KBM-7 (cell line): Measurements from ENCODE around the gene STK4.

Experiments used
- DNase-seq: peaks from one replicate; pipeline ENCODE4 v3.0.0-alpha.2; 2015
- in situ Hi-C: fragments of 300-500 bp; cut with MboI; formaldehyde crosslinking; loops from 2 replicates; pipeline ENCODE4 v1.14.3; 2020; ENCODE audit warnings: low sequenced_read_pairs, low pct_unique_long_range_greater_than_20kb, mixed read lengths

The STK4 gene

DNA sequence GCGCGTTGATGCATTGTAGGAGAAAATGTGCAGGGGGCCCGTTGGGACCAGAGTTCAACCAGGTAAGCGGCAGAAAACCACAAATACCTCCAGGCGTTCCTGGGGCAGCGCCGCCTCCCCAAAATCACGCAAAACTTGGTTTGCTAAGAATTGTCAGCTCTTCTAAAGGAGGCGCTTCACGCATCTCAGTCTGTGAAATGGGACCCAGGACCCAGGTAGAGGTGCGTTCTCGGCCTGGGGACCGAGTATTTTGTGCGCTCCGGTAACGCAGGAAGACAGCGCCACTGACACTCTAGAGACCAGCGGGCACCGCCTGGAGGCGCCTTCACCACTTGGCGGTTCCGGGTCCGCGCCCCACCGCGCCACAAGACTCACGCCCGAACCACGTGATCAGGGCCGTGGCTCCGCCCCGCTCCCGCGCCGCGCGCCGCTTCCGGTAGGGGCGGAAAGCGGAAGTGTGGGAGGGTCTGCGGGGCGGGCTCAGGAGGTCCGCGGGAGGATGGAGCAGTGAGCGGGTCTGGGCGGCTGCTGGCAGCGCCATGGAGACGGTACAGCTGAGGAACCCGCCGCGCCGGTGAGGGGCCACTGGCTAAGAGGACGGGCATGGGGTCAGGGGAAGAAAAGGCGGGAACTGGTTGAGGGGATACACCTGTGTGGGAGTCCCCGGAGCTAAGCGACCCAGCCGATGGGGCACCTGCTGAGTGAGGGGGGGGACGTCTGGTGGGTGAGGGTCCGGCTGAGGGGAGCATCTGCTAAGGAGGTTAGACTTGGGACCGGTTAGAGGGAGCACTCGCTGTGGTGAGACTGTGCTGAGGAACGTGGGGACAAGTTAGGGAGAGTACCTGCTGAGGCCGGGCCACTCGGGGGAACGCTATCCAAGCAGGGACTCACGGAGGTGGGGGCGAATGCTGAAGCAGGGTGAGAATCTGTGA is at the start of gene STK4:
Gene STK4 (plus strand): TSS at position 483 of the 932 bp plus-strand sequence. CDS start 57 bp downstream, at position 540.
- peak; percentile 98 for DNase-seq
- in situ Hi-C loops = no loop called here

DNA sequence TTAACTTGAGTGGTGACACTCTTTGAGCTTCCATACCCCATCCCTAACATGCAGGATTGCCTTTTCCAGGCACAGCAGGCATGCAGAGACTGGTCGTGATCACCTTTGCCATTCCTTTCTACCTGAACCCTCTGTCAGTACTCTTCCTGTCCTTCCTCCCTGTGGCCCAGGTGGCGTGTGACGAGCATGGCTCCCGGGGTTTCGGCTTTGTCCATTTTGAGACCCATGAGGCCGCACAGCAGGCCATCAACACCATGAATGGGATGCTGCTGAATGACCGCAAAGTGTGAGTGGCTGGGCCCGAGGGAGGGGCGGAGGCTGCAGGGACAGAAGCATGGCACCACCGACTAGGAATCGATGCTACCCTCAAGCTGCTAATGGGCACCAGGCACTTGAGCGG is 49.7 kb upstream of the STK4 start:
- in situ Hi-C loops = no loop called here
- no peak for DNase-seq

DNA sequence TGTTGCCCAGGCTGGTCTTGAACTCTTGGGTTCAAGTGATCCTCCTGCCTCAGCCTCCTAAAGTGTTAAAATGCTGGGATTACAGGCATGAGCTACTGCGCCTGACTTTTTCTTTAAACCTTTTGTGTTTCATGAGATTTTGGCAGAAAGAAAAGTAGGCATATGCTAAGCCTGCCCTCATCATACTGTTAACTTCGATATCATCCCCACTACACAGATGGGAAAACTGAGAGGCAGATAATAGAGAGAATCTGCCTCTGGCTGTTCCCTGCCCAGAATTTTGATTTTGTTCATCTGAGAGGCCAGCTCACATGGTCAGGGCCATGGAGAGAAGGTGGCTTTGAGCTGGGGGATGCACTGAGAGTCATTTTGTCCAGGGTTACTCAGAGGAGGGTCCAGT is 48.9 kb upstream of the STK4 start:
- in situ Hi-C loops = no loop called here
- DNase-seq = no peak

DNA sequence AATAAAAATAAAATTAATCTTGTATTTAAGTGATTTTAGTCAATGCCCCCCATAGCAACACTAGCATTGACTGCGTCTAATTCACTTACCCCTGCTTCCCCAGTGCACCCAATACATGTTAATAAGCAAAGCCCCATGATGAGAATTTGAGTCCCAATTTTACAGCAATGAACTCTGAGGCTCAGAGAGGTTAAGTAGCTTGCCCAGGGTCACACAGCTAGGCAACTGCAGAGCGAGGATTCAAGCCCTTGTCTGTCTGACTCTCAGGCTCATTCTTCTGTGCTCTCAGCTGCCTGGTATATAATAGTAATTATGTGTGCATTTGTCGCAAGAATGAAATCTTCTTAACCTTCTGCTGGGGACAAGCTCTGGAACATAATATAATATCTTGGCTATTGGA is 48.0 kb upstream of the STK4 start:
- in situ Hi-C loops = no loop called here
- no peak for DNase-seq

DNA sequence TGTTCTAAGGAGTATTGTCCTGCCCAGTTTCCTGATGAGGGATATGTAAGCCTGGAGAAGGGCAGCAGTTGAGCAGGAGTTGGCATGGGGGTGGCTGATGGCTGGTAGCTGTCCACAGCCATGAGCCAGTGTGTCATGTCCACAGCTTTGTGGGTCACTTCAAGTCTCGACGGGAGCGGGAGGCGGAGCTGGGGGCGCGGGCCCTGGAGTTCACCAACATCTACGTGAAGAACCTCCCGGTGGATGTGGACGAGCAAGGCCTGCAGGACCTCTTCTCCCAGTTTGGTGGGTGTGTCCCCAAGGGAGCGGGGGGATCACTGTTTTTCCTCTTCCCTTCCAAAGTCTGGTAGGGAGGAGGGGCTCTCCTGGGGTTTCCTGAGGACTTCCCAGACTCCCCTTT is 47.6 kb upstream of the STK4 start:
- in situ Hi-C loops = no loop called here
- no peak for DNase-seq

DNA sequence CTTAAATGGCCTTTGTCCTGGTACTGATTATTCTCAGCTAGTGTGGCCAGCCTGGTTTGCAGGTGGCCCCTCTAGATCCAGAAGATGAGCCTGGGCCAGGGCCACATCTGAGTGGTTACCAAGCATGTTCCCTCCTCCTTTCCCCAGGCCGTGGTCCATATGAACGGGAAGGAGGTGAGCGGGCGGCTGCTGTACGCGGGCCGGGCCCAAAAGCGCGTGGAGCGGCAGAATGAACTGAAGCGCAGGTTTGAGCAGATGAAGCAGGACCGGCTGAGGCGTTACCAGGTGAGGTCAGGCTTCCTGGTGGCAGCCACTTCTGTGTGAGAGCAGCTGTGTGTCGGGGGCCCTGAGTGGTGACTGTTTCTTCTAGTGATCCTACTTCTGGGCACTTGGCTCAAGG is 44.9 kb upstream of the STK4 start:
- in situ Hi-C loops = no loop called here
- no peak for DNase-seq

DNA sequence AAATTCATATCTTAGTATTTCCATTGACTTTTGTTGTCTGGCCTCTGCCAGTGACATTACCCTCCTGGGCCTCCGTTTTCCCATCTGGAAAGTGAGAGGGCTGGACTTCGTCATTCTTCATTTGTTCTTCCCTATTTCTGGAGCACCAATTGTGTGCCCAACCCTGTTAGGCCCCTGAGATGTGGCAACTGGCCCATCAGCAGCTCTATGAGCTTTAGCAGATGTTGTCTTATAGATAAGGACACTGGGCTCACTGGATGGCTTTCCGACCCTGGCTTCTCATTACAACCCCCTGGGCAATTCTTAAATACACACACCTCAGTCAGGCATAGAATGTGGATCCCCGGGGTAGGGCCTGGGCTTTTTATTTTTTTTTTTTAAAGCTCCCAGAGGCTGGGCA is 41.8 kb upstream of the STK4 start:
- no peak for DNase-seq
- in situ Hi-C loops = no loop called here

DNA sequence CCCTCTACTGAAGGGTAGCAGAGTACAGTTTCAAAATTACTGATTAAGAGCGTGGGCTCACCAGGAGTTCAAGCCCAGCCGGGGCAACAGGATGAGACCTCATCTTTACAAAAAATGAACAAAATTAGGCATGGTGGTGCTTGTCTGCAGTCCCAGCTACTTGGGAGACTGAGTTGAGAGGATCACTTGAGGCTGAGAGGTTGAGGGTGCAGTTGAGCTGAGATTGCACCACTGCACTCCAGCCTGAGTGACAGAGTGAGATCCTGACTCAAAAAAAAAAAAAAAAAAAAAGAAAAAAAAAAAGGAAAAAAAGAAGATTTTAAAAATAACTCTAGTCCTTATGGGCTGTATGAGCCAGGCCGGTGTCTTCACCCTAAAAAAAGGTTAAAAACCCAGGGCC is 37.7 kb upstream of the STK4 start:
- DNase-seq = no peak
- in situ Hi-C loops = no loop called here

DNA sequence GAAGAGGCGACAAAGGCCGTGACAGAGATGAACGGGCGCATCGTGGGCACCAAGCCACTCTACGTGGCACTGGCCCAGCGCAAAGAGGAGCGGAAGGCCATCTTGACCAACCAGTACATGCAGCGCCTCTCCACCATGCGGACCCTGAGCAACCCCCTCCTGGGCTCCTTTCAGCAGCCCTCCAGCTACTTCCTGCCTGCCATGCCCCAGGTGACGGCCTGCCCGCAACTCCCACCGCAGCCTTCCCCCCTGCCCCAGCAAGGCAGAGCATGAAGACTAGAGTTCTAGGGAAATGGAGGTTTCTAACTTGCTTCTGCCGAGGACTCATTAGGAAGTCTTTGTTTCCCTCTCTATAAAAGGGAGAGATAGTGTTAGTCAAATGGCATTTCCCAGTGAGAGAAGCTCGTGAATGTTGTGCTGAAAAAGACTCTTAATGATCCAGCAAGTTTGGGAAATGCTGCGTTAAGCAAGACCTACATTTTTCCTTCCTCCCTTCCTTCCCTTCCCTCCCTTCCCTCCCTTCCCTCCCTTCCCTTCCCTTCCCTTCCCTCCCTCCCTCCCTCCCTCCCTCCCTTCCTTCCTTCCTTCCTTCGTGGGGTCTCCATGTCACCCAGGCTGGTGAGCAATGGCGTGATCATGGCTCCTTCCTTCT is 35.7 kb upstream of the STK4 start:
- DNase-seq = no peak
- in situ Hi-C loops = no loop called here

DNA sequence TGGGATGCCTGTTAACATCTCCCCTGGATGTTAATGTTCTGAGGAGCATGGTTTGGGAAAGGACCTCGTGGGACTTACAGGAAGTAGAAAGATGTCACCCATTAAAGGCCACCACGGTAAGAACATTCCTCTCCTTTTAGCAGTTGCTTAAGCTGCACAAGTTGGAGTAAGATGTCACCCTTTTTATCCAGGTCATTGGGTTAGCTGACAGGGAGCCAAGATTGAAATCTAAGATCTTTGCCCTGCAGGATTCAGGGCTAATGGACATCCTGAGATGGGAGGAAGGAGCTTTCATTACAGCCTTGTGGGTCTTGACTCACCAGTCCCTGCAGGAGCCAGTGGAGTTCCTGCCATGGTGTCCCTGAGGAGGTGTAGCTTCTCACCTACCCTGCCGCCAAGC is 34.4 kb upstream of the STK4 start:
- in situ Hi-C loops = no loop called here
- no peak for DNase-seq

DNA sequence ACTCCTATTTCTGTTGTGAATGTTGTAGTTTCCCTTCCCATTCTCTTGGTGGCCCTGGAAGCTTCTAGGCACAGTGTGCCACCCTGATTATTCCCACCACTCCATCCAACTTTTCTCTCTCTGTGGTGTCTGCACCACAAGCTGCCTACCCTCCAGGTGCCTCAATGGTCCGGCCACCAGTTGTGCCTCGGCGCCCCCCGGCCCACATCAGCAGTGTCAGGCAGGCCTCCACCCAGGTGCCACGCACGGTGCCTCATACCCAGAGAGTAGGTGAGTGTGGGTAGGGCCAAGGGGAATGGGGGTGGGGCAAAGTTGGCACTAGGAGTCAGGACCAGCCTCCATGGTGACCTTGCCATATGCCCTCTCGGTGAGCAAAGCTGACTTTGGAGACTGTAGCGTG is 33.4 kb upstream of the STK4 start:
- in situ Hi-C loops = no loop called here
- no peak for DNase-seq

DNA sequence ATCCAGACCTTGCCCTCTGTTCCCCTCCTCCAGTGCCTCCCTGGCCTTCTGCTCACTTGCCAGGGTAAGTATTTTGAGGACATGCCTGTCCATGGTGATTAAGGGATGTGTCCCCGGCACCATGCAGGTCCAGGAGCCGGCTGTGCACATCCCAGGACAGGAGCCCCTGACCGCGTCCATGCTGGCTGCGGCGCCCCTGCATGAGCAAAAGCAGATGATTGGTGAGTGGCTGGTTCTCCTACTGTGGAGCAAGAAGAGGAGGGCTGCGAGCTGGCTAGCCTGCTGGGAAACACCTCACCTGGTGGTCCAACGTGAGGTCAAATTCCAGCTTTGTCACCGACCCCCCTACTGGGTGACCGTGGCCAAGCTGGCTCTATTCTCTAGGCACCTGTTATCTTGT is 29.8 kb upstream of the STK4 start:
- no peak for DNase-seq
- in situ Hi-C loops = no loop called here

DNA sequence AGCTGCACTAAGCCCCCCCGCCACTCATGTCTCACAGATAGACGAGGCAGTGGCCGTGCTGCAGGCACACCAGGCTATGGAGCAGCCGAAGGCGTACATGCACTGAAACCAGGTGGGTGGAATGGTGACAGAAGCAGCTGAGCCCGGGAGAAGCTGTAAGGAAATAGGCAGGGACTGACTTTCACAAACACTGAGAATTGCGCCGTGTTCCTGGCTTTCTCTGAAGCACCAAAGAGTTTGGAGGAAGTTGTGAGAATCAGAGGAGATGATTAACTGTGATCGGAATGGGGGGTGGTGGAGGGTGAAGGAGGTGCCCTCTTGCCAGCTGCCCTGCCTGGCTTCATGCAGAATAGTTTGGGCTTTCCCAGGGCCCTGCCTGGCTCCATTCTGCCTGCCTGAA is 27.7 kb upstream of the STK4 start:
- DNase-seq = no peak
- in situ Hi-C loops = no loop called here

DNA sequence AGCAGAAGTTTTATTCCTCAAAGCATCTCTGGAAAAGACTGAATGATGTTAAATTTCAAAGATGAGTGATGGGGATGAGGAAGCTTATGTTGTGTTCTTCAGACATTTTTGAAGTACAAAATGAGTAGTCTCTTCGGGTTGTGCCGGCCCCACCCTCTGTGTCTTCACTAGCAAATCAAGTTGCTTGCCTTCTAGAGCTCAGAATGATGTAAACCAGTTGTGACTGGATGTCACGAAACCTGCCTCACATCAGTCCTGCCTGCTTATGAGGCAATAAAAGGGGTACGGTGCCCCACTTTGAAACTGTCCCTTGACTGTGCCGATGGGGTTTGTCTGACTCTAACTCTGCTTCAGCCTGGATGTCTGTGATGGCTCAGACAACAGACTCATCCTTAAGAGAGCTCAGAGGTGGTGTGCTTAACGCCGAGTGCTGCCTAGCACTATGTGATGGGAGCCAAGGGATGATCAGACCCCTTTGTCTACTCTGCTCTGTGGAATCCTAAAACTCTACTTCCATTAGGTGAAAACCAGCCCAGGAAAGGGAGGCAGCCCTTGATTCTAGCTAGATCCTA is 25.1 kb upstream of the STK4 start:
- in situ Hi-C loops = no loop called here

DNA sequence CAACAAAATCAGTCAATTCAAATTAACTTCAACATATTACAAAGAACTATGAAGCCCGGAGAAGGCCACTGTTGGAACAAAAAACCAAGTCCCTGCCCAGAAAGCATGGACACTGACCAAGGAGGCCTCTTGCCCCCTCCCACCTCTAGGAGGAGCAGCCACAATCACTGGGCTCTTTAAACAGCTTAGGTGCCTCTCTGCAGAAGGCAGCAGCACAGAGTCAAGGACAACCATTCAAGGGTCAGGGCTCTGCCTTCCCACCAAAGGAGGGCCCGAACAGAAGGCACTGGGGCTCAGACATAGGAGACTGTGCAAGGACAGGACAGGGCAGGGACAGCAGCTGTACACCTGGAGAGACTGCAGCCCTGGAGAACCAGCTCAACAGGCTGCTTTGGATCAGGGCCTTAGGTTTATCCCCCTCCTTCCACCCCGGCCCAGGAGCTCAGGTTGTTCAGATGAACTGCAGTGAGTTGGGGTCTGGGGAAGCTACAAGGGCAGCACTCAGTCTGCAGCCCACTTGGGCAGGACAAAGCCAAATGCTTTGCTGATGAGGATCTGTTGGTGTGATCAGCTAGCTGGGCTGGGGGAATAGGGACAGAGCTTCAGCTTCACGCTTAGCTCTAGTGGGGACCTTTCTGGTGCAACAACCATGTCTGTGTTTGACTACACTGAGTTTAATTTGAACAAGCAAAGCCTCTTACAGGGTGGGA is 23.9 kb upstream of the STK4 start:
- in situ Hi-C loops = no loop called here
- no peak for DNase-seq

More for the DNA sequence above, 25.1 kb upstream of the STK4 start:
- DNase-seq = no peak

DNA sequence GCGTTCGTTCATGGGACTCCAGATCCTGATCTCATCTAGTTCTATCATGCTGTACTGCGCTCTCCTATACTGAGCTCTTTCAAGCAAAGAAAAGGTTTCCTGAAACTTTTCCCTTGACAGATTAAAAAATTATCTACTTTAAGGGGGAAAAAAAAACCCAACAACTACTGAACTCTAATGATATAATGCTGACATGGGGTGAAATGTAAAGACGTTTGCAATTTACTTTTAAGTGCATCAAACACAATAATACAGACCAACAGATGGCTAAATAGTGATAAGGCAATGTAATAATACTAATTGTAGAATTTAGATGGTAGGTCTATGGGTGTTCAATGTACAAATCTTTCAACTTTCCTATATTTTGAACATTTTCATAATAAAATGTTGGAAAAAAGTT is 22.5 kb upstream of the STK4 start:
- no peak for DNase-seq
- in situ Hi-C loops = no loop called here

DNA sequence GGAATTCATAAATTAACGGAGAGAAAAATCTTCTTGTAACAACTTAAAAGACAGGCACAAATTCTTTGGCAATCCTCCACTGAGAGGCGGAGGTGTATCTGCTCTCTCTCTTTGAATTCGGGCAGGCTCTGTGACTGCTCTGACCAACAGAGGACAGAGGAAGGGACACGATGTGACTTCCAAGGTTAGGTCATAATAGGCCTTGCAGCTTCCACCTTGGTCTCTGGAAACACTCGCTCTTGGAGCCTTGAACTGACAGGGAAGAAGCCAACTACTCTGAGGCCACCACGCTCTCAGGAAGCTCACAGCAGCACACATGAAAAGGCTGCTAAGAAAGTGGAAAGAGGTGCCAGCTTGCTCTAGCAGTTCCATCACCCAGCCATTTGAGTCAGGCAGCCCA is 21.1 kb upstream of the STK4 start:
- DNase-seq = no peak
- in situ Hi-C loops = no loop called here

DNA sequence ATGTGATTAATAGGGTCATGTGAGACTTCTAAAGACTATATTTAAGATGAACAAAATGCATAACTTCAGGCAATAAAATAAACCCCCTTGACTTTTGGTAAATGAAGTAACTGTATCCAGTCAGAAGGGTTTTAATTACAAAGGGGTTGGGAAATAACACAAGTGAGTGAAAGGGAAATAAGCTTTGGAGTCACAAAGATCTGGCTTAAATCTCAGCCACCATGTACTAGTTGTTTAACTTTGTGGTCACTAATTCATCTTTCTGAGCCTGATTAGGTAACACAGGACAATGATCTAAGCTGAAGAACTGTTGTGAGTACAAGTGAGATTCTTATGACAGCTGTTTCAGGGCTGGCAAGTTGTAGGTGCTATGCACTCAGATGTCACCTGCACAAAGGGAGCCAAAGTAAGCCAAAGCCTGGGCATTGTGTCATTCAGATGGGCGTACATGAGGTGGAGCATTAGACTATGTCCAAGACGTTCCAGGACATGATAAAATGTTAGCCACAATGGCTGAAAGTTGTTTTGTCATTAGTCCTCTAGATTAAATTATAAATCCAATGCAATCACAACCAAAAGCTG is 19.9 kb upstream of the STK4 start:
- in situ Hi-C loops = no loop called here
- DNase-seq = no peak

DNA sequence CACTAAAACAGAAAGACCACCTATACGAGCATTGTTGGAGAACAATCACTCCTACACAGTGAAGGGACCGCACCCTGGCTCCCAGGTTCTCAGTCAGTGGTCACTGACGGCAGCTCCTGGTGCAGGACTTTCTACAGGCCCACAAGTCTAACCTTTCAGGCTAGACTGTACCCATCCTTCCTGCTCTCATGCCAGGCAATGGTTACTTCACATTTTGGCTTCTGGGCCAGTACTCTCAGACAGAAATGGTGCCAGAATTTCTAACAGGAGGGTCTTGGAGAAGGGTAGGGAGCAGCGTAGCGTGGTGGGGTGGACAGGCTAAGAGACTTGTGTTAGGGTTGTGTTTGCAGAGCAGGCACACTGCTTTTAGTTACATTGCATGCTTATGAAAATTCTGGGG is 18.2 kb upstream of the STK4 start:
- in situ Hi-C loops = no loop called here

More for the DNA sequence above, 18.2 kb upstream of the STK4 start:
- DNase-seq = no peak
